ENCODE results near the gene TCAF1.
"Not testable (repeated sequence)": the region's sequence is repeated elsewhere in the genome, so short reads cannot be mapped to it uniquely, and the experiment has no call there.

DNA sequence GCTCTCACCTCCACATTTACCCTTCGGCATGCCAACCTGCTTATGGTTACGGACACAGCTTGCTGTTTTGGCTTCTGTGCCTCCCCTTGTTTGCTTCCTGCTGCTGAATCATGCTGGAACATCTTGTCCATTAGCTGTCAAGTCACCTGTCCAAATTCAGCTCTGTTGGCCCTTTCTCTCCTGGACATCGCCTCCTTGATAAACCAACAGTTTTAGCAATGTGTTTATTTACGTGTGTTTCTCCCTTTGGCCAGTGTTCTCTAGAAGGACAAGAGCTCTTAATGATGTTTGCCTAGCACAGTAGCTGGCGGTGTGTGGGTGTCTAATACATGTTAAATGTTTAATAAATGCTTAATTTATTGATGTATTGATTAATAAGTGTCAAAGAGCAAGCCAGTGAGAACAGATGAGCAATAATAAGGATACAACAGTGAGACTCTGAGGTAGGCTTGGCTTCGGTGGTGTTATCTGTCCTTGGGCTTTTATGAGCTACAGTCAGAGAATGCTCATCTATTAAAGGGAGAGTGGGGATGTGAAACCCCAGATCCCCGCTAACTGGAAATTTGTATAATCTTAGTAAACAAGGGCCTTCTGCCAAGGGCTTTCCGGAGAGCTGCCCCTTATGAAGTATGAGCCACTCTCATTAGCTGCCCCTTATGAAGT, 85.4 kb downstream of the TCAF1 start:
- not testable (repeated sequence) for TF ChIP-seq POLR2A, POLR2AphosphoS5 (IDR thresholded peaks at IDR 0.05; ENCODE audit: low read depth, low read length)
